HepG2 (cell line): ENCODE results near the gene WIF1. TPM values are rescaled to one million over a fixed set of nuclear protein-coding genes. Genes with fewer than 3 reads are reported as not detected.

ENCODE experiments used
- ATAC-seq: fragments of 200-7000 bp; cut with Tn5 transposase; 3 replicates; pipeline ENCODE4 v1.9.1; 2020; ENCODE audit warnings: mild to moderate bottlenecking, moderate library complexity
- BruUV-seq: library from RNA; stranded (reverse); fragments of 400-500 nt; replicated peaks from 2 replicates; lab custom pipeline; 2021; lab: Mats Ljungman, UMichigan
- CTCF ChIA-PET: fragments of 300-600 bp; formaldehyde crosslinking; extraction: SDS; loops from one replicate; lab custom pipeline; 2021; ENCODE audit warnings: low total read pairs, inconsistent platforms, low intra/inter-chr PET ratio; lab: Yijun Ruan, JAX
- POLR2A ChIA-PET: fragments of 350-600 bp; sonication (Branson Sonifier 250); formaldehyde crosslinking; loops from one replicate; lab custom pipeline; 2020; ENCODE audit warnings: antibody characterized with exemption, inconsistent platforms; lab: Yijun Ruan, JAX
- DNase-seq: peaks from one replicate; pipeline ENCODE4 v3.0.0-alpha.2; 2015; ENCODE audit warnings: low spot score
- FAIRE-seq: peaks from 3 replicates; lab custom pipeline; 2011; peaks lifted over from hg19 to GRCh38; lab: Jason Lieb, UNC
- H2AFZ ChIP-seq: one replicate; pipeline ENCODE4 v1.6.1; 2011; ENCODE audit warnings: low read length, inconsistent platforms
- H3K27ac ChIP-seq: fragments of 300-600 bp; 3 replicates; pipeline ENCODE4 v1.8.0; 2011; ENCODE audit warnings: mixed run types, mild to moderate bottlenecking, mixed read lengths, low read length, inconsistent platforms; ENCODE audit not compliant: insufficient read depth; ENCODE audit errors: extremely low read length
- H3K27me3 ChIP-seq, 2 experiments: fragments of 200-600 bp in 1 of 2; 2 replicates in 1 of 2; 3 replicates in 1 of 2; pipeline versions ENCODE4 v1.6.0 to v1.8.0; 2011; ENCODE audit warnings: low read length in 2 of 2, mild to moderate bottlenecking in 2 of 2, moderate library complexity in 2 of 2, inconsistent platforms in 1 of 2; ENCODE audit not compliant: insufficient read depth in 2 of 2, control insufficient read depth in 1 of 2
- H3K36me3 ChIP-seq, 2 experiments: fragments of 200-600 bp in 1 of 2; replicated peaks in 1 of 2; 2 replicates in 1 of 2; 3 replicates in 1 of 2; pipeline versions ENCODE4 v1.5.1 to v1.8.0; 2011; ENCODE audit warnings: low read length in 2 of 2, inconsistent platforms in 1 of 2; ENCODE audit not compliant: insufficient read depth in 2 of 2, control insufficient read depth in 1 of 2
- H3K4me1 ChIP-seq: 2 replicates; pipeline ENCODE4 v1.5.1; 2012; ENCODE audit warnings: low read length, inconsistent platforms; ENCODE audit not compliant: insufficient read depth
- H3K4me2 ChIP-seq: 2 replicates; pipeline ENCODE4 v1.6.0; 2011; ENCODE audit warnings: low read depth, low read length, inconsistent platforms
- H3K4me3 ChIP-seq, 3 experiments: fragments of 200-600 bp in 1 of 3; sonication (generic), shearing (Covaris generic) in 1 of 3; replicated peaks in 1 of 3; 2 replicates each; pipeline ENCODE4 v1.5.1; 2011 to 2016; ENCODE audit warnings: low read length in 3 of 3, inconsistent platforms in 2 of 3, low read depth in 2 of 3, mild to moderate bottlenecking in 2 of 3, control low read depth in 1 of 3, mixed read lengths in 1 of 3; ENCODE audit not compliant: insufficient read depth in 1 of 3
- H3K79me2 ChIP-seq: one replicate; pipeline ENCODE4 v1.6.1; 2011; ENCODE audit warnings: low read length, inconsistent platforms; ENCODE audit not compliant: insufficient read depth
- H3K9ac ChIP-seq: 2 replicates; pipeline ENCODE4 v1.6.0; 2011; ENCODE audit warnings: mild to moderate bottlenecking, low read depth, low read length, inconsistent platforms; ENCODE audit not compliant: insufficient read depth
- H3K9me3 ChIP-seq: 2 replicates; pipeline ENCODE4 v1.5.1; 2012; ENCODE audit warnings: mild to moderate bottlenecking, low read length
- H4K20me1 ChIP-seq: 2 replicates; pipeline ENCODE4 v1.6.0; 2011; ENCODE audit warnings: inconsistent platforms, mild to moderate bottlenecking, low read length, moderate library complexity; ENCODE audit not compliant: insufficient read depth
- FOXA1 ChIP-seq, 2 experiments: fragments of 450-650 bp in 1 of 2; sonication (generic) in 1 of 2; formaldehyde crosslinking in 1 of 2; IDR thresholded peaks; 2 replicates each; pipeline versions ENCODE4 v1.4.0 to v1.6.1; 2016 to 2020; ENCODE audit warnings: missing genetic modification reagents in 1 of 2
- FOXA3 ChIP-seq: IDR thresholded peaks from 2 replicates; pipeline ENCODE4 v1.6.1; 2016; ENCODE audit warnings: missing genetic modification reagents, missing compliant biosample characterization
- GZF1 ChIP-seq: sonication (generic); formaldehyde crosslinking; IDR thresholded peaks from 2 replicates; pipeline ENCODE4 v1.5.1; 2020; ENCODE audit warnings: mild to moderate bottlenecking, missing genetic modification reagents
- MED1 ChIP-seq: sonication (generic); formaldehyde crosslinking; IDR thresholded peaks from 2 replicates; pipeline ENCODE4 v1.4.0; 2020; ENCODE audit warnings: missing genetic modification reagents
- MYC ChIP-seq: sonication (generic); formaldehyde crosslinking; IDR thresholded peaks from 2 replicates; pipeline ENCODE4 v1.9.0; 2021; ENCODE audit warnings: missing genetic modification reagents, borderline replicate concordance
- NFIC ChIP-seq: IDR thresholded peaks from 2 replicates; pipeline ENCODE4 v1.6.1; 2012; ENCODE audit warnings: mild to moderate bottlenecking, low read length, inconsistent platforms
- PAF1 ChIP-seq: IDR thresholded peaks from 2 replicates; pipeline ENCODE4 v1.6.1; 2016; ENCODE audit warnings: missing genetic modification reagents, missing compliant biosample characterization
- SOX13 ChIP-seq, 3 experiments: fragments of 450-650 bp in 1 of 3; sonication (generic) in 1 of 3; formaldehyde crosslinking in 1 of 3; IDR thresholded peaks in 2 of 3; conservative IDR thresholded peaks in 1 of 3; 2 replicates each; pipeline versions ENCODE4 v1.5.0 to v1.6.1; 2016 to 2020; ENCODE audit warnings: antibody characterized with exemption in 1 of 3, mild to moderate bottlenecking in 1 of 3, missing compliant biosample characterization in 1 of 3, missing genetic modification reagents in 1 of 3, moderate library complexity in 1 of 3
- TBX3 ChIP-seq: fragments of 450-650 bp; IDR thresholded peaks from 2 replicates; pipeline ENCODE4 v1.6.1; 2017; ENCODE audit warnings: antibody characterized with exemption, mild to moderate bottlenecking, inconsistent platforms, borderline replicate concordance
- TRIM24 ChIP-seq: sonication (generic); formaldehyde crosslinking; IDR thresholded peaks from 2 replicates; pipeline ENCODE4 v1.8.0; 2022; ENCODE audit warnings: mild to moderate bottlenecking, missing genetic modification reagents
- XBP1 ChIP-seq: sonication (generic); formaldehyde crosslinking; IDR thresholded peaks from 2 replicates; pipeline ENCODE4 v1.5.0; 2020; ENCODE audit warnings: missing genetic modification reagents
- whole genome bisulfite sequencing: methylation state at CpG from one replicate; pipeline ENCODE4 v1.1.6; 2017; ENCODE audit warnings: low lambda C conversion rate; 5-methylcytosine and 5-hydroxymethylcytosine counted together
- in situ Hi-C: cut with HindIII; loops from 2 replicates; pipeline ENCODE4 v1.10.0; 2017; ENCODE audit warnings: low pct_unique_long_range_greater_than_20kb; ENCODE audit not compliant: extremely low pct_ligation_motif_present
- intact Hi-C: fragments of 100-400 bp; cut with micrococcal nuclease; formaldehyde crosslinking; loops from one replicate; pipeline ENCODE4 v1.10.0; 2022; ENCODE audit not compliant: unreplicated experiment
- polyA plus RNA-seq, 8 experiments: library from polyadenylated mRNA; depleted of rRNA in 3 of 8; stranded (reverse) in 7 of 8; unstranded in 1 of 8; fragments of >200 nt; fragmentation: Illumina TruSeq in 4 of 8; extraction: Trizol in 4 of 8; gene quantifications; 2 replicates each; pipeline versions ENCODE4 v1.2.1 to v1.2.3, GENCODE V29; 2011 to 2016; ENCODE audit warnings: low read depth in 4 of 8, missing spikeins in 1 of 8, mixed read lengths in 1 of 8; ENCODE audit not compliant: insufficient read depth in 1 of 8
- total RNA-seq, 5 experiments: library from RNA; depleted of rRNA; stranded (reverse); fragments of >200 nt; fragmentation: Illumina TruSeq; extraction: Trizol; gene quantifications; 2 replicates each; pipeline ENCODE4 v1.2.3, GENCODE V29; 2016; ENCODE audit warnings: low read depth in 1 of 5
- TF ChIP-seq, protein P1 (sequence below): sonication (generic); formaldehyde crosslinking; IDR thresholded peaks from 2 replicates; pipeline ENCODE4 v1.4.0; 2020; ENCODE audit warnings: missing genetic modification reagents
- TF ChIP-seq, protein P2 (sequence below): sonication (generic); formaldehyde crosslinking; IDR thresholded peaks from 2 replicates; pipeline ENCODE4 v1.5.1; 2020; ENCODE audit warnings: missing genetic modification reagents, mild to moderate bottlenecking, borderline replicate concordance
- TF ChIP-seq, protein P3 (sequence below): sonication (generic); formaldehyde crosslinking; IDR thresholded peaks from 2 replicates; pipeline ENCODE4 v1.9.0; 2022; ENCODE audit warnings: missing genetic modification reagents, mild to moderate bottlenecking, borderline replicate concordance

Gene WIF1
- total and polyA plus RNA-seq, 2 of the 13 experiments (the other 11 are each of a cell fraction or from before 2014, with no cell fraction given), result not detected

DNA sequence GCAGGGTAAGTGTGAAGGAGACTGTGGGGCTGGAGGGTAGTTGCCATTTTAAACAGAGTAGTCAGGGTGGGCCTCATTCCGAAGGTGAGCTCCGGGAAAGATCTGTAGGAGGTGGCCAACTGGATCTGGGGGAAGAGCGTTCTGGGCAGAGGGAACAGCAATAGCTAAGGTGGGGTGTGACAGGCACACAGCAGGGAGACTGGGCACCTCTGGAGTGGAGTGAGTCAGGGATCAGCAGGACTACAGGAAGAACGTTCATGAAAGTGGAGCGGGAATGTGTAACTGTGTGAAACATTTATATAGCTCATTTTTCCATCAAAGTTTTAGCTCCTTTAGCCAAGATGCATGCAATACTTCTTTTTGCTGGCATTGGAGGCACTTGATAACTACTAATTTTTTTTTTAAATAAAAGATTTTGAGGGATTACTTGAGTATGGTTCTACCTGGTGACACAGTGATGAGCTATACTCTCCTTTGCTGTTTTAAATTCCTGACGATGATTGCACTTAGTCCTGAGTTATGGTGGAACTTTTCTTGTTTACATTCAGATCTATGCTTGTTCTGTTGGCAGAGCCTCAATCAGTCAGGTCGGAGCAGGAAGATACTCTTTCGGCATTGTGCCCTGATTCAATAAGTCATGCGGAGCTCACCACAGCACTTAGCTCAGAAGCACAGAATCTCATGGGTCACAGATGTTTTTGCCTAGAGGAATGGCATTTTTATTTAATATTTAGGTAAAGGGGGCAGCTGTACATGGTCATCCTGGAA, 106.4 kb downstream of the WIF1 start:
- no peaks in the 10 kb centered on the region for H3K36me3 ChIP-seq
- H4K20me1 ChIP-seq, result no peaks in the 10 kb centered on the region
- POLR2A ChIA-PET, result interaction anchor here (2.2 kb wide), 1 partner anchor 16 kb away, joined by 5 read pairs; no protein-coding TSS in a partner anchor
- H2AFZ ChIP-seq, result no peak overlapping the region
- H3K27ac ChIP-seq, result no peak overlapping the region
- DNase-seq (no peak), FAIRE-seq (no peak), ATAC-seq (peak; percentile 27; the same call in 1 of the 3 replicates)
- peak overlapping the region; percentile 76; the same call in 1 of the 2 replicates for H3K4me2 ChIP-seq
- 54% methylated on average over 9 of the region's 9 CpGs for WGBS
- CTCF ChIA-PET, result no interaction called here
- BruUV-seq, result no TSS peak
- H3K79me2 ChIP-seq, result no peaks in the 10 kb centered on the region
- H3K27me3 ChIP-seq, result no peaks in the 10 kb centered on the region
- H3K9ac ChIP-seq, result no peak overlapping the region
- H3K4me1 ChIP-seq, result peaks cover 43% of the 10 kb centered on the region
- no peaks in the 10 kb centered on the region for H3K9me3 ChIP-seq
- peak overlapping the region in 1 of 3 experiments; percentile 19; a peak in 1 of 6 replicates for H3K4me3 ChIP-seq
- intact Hi-C loops, result no loop called here
- in situ Hi-C loops, result no loop called here
- no peak for TF ChIP-seq MYC (CRISPR knock-in tag)
- no peak for TF ChIP-seq PAF1 (CRISPR knock-in tag)
- no peak for TF ChIP-seq TRIM24
- TF ChIP-seq, protein P1, sequence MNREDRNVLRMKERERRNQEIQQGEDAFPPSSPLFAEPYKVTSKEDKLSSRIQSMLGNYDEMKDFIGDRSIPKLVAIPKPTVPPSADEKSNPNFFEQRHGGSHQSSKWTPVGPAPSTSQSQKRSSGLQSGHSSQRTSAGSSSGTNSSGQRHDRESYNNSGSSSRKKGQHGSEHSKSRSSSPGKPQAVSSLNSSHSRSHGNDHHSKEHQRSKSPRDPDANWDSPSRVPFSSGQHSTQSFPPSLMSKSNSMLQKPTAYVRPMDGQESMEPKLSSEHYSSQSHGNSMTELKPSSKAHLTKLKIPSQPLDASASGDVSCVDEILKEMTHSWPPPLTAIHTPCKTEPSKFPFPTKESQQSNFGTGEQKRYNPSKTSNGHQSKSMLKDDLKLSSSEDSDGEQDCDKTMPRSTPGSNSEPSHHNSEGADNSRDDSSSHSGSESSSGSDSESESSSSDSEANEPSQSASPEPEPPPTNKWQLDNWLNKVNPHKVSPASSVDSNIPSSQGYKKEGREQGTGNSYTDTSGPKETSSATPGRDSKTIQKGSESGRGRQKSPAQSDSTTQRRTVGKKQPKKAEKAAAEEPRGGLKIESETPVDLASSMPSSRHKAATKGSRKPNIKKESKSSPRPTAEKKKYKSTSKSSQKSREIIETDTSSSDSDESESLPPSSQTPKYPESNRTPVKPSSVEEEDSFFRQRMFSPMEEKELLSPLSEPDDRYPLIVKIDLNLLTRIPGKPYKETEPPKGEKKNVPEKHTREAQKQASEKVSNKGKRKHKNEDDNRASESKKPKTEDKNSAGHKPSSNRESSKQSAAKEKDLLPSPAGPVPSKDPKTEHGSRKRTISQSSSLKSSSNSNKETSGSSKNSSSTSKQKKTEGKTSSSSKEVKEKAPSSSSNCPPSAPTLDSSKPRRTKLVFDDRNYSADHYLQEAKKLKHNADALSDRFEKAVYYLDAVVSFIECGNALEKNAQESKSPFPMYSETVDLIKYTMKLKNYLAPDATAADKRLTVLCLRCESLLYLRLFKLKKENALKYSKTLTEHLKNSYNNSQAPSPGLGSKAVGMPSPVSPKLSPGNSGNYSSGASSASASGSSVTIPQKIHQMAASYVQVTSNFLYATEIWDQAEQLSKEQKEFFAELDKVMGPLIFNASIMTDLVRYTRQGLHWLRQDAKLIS (CRISPR knock-in tag), result no peak
- TF ChIP-seq GZF1 (CRISPR knock-in tag), result no peak
- no peak for TF ChIP-seq TBX3
- TF ChIP-seq SOX13 (IDR thresholded peaks at IDR 0.05), result no peak
- 0 out of 4 replicates have a peak, but pooled peaks of 1 of the 2 experiments have one; percentile 7 for TF ChIP-seq SOX13 (CRISPR knock-in tag; conservative IDR thresholded peaks at IDR 0.05 in 1 of 2, IDR thresholded peaks at IDR 0.05 in 1 of 2)
- TF ChIP-seq, protein P2, sequence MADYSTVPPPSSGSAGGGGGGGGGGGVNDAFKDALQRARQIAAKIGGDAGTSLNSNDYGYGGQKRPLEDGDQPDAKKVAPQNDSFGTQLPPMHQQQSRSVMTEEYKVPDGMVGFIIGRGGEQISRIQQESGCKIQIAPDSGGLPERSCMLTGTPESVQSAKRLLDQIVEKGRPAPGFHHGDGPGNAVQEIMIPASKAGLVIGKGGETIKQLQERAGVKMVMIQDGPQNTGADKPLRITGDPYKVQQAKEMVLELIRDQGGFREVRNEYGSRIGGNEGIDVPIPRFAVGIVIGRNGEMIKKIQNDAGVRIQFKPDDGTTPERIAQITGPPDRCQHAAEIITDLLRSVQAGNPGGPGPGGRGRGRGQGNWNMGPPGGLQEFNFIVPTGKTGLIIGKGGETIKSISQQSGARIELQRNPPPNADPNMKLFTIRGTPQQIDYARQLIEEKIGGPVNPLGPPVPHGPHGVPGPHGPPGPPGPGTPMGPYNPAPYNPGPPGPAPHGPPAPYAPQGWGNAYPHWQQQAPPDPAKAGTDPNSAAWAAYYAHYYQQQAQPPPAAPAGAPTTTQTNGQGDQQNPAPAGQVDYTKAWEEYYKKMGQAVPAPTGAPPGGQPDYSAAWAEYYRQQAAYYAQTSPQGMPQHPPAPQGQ (CRISPR knock-in tag), result no peak
- TF ChIP-seq FOXA3 (CRISPR knock-in tag), result peak; percentile 48; the same call in 1 of the 2 replicates
- no peak for TF ChIP-seq XBP1 (CRISPR knock-in tag)
- TF ChIP-seq MED1 (CRISPR knock-in tag), result no peak
- TF ChIP-seq, protein P3, sequence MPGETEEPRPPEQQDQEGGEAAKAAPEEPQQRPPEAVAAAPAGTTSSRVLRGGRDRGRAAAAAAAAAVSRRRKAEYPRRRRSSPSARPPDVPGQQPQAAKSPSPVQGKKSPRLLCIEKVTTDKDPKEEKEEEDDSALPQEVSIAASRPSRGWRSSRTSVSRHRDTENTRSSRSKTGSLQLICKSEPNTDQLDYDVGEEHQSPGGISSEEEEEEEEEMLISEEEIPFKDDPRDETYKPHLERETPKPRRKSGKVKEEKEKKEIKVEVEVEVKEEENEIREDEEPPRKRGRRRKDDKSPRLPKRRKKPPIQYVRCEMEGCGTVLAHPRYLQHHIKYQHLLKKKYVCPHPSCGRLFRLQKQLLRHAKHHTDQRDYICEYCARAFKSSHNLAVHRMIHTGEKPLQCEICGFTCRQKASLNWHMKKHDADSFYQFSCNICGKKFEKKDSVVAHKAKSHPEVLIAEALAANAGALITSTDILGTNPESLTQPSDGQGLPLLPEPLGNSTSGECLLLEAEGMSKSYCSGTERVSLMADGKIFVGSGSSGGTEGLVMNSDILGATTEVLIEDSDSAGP (CRISPR knock-in tag), result no peak
- no peak for TF ChIP-seq NFIC
- TF ChIP-seq FOXA1 (IDR thresholded peaks at IDR 0.05), result no peak
- TF ChIP-seq FOXA1 (CRISPR knock-in tag; IDR thresholded peaks at IDR 0.05), result peak; percentile 63
